T47D (cell line): Measurements from ENCODE around the gene RGS3.
"Not testable (repeated sequence)": the region's sequence is repeated elsewhere in the genome, so short reads cannot be mapped to it uniquely, and the experiment has no call there.

Source experiments
- DNase-seq, 2 experiments: peaks; one replicate each; pipeline versions ENCODE4 v3.0.0 to v3.0.0-alpha.2; 2011 to 2012; ENCODE audit warnings: low read depth in 1 of 2, low spot score in 1 of 2
- JUND ChIP-seq: IDR thresholded peaks from 2 replicates; pipeline ENCODE4 v1.6.1; 2012; ENCODE audit warnings: low read depth
- in situ Hi-C: cut with HindIII; loops from 2 replicates; pipeline ENCODE4 v1.10.0; 2016; ENCODE audit warnings: low sequenced_read_pairs, low pct_unique_long_range_greater_than_20kb

The RGS3 gene

DNA sequence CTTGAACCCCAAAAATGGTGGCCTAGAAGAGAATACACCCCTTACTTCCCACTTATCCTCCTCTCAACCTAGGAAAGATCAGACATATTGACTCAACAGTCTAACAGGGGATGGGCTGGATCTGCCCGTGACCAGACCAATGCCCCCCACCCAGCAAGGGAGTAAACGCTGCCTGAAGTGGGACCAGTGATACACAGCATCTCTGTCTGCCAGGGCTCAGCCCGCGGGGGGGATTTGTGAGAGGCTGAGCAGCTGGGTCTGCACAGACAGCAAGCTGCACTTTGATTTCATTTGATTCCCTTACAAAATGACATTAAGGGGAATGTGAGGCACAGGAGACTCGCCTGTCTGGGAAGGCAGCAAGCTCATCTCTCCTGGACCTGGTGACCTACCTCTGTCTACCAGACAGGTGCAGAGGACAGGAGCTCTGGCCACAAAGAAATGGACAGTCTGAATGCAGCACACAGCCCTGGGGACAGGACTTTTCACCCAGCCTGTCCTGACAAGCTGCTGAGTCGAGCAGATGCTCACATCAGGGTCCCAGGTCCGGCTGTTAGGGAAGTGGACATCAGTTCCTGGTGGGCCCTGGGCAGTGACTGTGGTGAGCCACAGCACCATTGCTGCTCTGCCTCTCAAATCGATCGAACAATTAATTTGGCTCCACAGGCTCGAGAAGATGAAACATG lies 79.9 kb downstream of the RGS3 start:
- TF ChIP-seq JUND = no peak
- in situ Hi-C loops = no loop called here
- DNase-seq = no peak

DNA sequence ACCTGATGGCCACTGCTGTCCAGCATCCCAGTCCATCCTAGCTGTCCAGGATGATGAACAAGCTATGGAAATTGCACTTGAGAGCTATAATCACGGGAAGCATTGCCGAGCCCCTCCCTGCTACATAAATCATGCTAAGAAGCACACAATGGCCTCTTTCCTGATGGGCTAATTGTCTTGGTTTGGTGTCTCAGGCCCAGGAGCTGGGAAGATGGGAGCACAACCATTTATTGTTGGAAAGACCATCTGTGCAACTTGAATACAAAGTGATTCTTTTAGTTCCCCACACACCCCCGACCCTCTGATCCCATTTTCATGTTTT lies 80.4 kb downstream of the RGS3 start:
- TF ChIP-seq JUND = no peak
- DNase-seq = no peak
- in situ Hi-C loops = no loop called here

DNA sequence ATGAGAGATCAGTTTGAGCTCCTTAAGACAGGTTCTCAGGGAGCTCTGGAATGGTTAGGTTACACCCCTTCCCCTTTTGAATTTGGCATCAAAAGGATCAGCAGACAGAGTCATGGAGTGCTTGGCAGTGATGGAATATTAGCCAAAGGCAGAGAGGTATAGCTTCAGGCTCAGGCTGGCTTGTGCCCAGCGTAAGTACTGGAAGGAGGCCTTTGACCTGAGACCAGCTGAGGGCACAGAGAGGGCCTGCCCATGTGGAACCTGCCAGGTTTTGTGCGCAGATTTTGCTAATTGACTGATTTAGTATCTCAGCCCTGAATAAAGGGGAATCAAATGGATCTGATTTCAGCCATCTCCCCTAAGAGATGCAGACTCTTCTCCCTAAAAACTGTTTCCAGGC lies 81.5 kb downstream of the RGS3 start:
- DNase-seq = no peak
- in situ Hi-C loops = no loop called here
- no peak for TF ChIP-seq JUND

DNA sequence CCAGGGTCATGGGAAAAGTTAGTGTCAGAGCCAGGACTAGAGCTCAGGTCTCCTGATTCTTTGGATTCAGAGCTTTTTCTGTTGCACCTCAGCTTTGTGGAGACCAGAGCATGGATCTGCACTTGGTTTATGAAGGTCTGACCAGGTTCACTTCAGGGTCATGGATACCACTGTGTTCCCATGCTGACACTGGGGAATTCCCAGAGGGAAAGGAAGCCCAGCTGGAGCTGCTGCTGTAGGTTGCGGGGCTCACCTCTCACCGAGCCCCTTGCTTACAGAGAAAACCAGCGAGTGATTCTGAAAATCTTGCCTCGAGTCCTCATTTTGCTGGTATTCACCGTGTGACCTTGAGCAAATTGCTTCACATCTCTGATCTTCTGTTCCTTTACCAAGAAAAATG lies 83.0 kb downstream of the RGS3 start:
- no peak for TF ChIP-seq JUND
- in situ Hi-C loops = no loop called here
- no peak for DNase-seq

DNA sequence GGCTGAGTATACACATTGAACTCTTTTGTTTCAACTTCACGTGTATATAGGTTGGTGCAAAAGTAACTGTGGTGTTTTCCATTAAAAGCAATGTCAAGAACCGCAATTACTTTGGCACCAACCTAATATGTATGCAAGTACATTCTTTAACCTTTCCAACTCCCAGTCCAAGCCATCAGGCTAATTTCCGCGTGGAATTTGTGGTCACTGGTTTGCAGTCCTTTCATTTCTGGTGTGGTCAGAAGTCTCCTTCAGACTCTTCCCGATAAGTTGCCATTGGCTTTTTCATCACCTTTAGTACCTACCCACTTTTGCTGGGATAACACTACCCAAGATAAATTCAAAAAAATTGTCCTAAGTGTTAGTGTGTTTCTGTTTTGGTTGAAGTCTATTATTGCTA lies 84.0 kb downstream of the RGS3 start:
- no peak for TF ChIP-seq JUND
- DNase-seq = no peak
- in situ Hi-C loops = no loop called here

DNA sequence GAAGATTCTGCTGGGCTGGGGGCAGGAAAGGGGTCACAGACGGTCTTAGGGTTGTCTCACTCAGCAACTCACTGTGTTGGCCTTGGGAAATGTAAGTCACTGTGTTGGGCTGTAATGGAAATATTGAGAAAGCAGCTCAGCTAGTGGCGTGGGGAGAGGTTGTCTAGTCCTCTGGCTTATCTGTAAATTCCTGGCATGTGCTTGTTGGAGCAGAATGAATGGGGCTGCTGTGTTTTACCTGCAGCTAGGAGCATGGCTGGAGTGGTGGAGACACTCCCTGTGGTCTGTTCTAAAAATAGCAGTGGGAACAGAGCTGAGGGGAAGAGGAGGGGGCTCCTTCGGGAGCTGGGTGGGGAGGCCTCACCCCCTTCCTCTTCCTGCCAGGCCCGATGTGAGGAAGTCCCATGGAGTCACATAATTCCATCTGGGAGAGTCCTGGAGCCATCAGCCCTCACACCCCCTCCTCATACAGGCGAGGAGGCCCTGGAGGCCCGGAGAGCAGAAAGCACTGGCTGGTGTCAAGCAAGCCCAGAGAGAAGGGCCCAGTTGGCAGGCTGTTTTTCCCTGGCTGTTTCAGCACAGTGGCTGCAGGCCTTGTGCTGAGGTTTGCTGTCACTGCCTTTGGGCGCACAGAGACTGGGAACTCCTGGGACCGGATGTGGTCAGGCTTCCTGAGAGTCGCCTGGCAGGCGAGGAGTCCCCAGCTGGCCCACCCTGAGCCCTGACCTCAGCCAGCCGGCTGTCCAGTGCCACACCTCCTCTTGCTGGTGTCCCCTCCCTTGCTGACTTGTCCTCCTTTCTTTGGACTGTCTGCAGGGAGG lies 84.9 kb downstream of the RGS3 start:
- no peak for DNase-seq
- no peak for TF ChIP-seq JUND
- in situ Hi-C loops = no loop called here

DNA sequence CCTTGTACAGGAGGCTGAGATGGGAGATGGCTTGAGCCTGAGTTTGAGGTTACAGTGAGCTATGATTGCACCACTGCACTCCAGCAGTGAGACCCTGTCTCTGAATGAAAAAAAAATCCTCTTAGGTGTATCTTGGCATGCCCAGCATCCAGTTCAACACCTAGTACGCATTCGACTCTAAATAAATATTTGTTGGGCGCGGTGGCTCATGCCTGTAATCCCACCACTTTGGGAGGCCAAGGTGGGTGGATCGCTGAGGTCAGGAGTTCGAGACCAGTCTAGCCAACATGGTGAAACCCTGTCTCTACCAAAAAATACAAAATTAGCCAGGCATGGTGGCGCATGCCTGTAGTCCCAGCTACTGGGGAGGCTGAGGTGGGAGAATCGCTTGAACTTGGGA lies 86.4 kb downstream of the RGS3 start:
- in situ Hi-C loops, DNase-seq: not testable (repeated sequence)

DNA sequence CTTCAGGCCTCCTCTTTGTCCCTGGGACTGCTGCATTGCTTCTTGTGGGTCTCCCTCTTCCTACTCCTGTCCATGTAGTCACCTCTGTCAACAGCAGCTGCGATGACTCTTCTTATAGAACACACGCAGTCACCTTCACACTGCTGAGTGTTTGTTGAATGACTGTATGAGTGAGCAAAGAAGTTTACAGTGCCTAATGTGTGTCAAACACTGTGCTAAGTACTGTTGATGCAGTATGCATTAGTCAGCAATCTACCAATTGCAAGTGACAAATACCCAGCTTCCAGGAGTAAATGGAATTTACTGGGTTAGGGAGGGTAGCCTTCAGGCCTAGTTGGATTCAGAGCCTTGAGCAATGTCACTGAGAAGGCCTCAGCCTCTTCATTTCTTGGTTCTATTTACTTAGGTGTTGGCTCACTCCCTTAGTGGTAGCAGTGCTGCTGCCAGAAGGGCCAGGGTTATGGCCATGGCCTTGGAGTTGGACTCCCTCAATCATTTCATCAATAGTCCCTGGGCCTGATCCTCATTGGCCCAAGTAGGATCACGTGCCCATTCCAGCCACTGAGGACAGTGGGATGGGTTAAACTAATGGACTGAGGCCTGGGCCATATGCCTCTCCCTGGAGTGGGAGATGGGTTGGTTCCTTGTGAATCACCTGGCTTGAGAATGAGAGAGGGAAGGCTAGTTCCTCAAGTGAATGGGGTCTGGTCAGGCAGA lies 93.5 kb downstream of the RGS3 start:
- TF ChIP-seq JUND = no peak
- in situ Hi-C loops = no loop called here

DNA sequence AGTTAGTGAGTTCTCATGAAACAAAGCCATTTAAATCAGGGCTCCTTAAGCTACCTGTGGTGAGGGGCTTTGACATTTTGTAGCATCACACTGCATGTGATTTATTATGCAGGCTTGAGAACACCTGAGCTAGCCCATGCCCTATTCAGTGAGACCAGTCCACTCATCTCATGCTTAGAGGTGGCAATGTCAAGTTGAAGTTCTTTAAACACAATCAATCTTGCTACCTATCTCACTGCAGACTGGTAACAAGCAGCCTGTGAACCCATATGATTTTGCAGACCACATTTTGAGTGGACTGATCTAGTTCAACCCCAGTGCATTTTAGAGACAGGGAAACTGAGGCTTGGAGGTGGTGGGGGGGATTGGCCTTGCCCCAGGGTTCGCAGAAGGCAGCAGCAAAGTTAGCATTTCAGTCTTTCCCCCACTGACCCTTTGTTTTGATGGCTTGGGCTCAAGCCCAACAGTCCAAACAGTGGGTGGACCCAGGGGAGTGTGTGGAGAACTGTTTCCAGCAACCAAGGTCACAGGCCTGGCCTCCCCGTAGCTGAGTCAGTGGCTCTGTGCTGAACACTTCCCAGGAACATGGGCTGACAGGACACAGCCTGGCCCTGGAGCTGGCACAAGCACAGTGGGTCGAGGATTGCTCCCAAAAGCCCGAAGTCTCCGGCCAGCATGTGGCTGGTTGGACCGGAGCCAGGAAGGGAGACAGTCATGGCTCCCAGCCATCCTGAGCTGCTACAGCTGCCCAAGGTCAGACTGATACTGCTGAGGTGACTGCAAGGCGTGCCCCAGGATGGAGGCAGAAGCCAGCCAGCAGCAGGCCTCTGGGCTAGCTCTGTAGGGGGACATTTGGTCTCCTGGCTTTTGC lies 95.3 kb downstream of the RGS3 start:
- in situ Hi-C loops = no loop called here
- TF ChIP-seq JUND = no peak
- no peak for DNase-seq

More for the DNA sequence above, 93.5 kb downstream of the RGS3 start:
- DNase-seq = no peak

DNA sequence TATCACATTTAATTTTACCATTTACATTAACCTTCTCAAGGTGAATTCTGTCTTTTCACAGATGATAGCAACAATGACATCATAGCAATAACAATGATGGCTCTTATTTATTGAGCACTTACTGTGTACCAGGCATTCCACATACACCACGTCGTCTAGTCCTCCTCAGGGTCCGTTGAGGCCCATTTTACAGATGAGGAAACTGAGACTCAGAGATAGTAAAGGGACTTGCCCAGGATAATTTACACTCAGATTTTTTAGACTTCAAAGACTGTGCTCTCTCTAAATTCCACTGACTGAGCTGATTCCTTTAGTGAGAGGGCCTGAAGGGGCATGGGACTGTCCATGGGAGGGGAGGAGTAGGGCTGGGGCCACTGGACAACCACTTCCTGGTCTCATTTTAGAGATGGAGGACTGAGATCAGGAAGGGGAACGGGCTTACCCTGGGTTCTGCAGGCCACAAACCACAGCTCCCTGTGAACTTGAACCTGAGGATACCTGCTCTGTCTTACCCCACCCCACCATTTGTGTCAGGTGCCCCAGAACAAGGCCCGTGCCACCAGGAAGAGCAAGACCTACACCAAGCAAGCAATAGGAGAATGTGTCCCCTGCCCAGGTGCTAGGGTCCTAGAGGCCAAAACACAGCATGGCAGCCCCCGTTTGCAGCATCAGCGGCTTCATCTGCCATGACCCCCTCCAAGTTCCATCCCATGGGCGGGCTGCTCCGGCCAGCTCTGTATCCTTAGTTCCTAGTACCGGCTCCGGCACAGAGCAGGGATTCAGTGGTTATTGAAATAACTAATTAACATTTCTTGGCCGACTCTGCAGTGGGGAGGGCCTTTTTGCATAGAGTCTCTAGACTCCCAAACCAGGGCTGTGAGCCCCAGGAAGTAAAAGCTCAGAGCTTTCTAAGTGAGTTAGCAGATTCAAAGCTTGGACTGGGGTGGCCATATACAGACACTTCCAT lies 96.6 kb downstream of the RGS3 start:
- no peak for DNase-seq
- in situ Hi-C loops = no loop called here
- no peak for TF ChIP-seq JUND

DNA sequence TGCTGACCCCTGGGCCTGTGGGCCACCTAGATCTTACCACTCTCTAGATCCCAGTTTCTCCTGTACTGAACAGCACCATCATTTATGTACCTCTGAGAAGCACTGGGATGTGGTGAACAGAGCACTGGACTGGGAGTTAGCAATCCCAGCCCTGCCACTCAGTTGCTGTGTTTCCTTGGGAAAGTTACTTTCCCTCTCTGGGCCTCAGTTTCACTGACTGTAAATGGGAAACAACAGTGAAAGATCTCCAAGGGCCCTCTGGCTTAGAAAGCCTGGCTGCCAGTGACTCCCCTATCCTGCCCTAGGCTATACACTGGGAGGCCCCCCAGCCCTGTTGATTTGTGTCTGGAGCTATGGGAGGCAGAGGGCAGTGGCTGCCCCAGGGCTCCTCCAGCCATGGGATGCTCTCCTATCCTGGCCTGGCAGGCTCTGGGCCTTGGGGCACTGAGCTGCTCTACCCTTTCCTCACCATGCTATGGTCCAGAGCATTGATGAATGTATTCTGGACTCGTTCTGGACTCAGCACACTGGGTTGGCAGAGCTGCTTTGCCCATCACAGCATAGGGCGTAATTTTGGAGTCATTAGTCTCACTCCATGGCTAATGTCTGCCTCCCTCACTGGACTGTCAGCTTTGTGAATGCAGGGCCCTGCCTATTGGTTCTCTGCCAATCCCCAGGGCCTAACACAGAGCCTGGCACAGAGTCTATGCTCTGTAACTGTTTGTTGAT lies 99.3 kb downstream of the RGS3 start:
- no peak for DNase-seq
- in situ Hi-C loops = no loop called here
- TF ChIP-seq JUND = no peak
